VCaP (cell line): ENCODE results near the gene MVB12A.
A peak's percentile ranks its signal among the peaks of the same experiment; 100 is the strongest.

ENCODE experiments used
- H3K27ac ChIP-seq: fragments of 450-650 bp; 2 replicates; pipeline ENCODE4 v1.5.1; 2017
- TF ChIP-seq, protein P1 (sequence below): fragments of 450-650 bp; conservative IDR thresholded peaks from 2 replicates; pipeline ENCODE4 v1.5.1; 2017; ENCODE audit warnings: mild to moderate bottlenecking, moderate library complexity

MVB12A gene

DNA sequence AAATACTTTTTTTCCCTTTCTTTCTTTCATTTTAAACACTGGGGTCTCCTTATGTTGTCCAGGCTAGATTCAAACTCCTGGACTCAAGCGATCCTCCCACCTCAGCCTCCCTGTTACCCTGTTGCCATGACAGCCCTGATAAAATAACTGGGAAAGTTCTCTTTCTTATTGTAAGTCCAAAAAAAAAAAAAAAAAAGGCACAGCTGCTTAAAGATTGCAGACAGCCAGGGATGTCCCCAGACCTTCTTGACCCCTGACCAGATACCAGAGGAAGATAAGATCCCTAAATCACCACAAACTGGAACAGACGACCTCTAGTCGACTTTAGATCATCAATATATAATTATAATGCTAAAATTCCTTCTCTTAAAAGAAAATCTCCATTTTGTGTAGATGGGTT, 1.1 kb upstream of the MVB12A start:
- H3K27ac ChIP-seq, result 0 out of 2 replicates have a peak overlapping the region, but pooled peaks have one; percentile 74
- TF ChIP-seq, protein P1, sequence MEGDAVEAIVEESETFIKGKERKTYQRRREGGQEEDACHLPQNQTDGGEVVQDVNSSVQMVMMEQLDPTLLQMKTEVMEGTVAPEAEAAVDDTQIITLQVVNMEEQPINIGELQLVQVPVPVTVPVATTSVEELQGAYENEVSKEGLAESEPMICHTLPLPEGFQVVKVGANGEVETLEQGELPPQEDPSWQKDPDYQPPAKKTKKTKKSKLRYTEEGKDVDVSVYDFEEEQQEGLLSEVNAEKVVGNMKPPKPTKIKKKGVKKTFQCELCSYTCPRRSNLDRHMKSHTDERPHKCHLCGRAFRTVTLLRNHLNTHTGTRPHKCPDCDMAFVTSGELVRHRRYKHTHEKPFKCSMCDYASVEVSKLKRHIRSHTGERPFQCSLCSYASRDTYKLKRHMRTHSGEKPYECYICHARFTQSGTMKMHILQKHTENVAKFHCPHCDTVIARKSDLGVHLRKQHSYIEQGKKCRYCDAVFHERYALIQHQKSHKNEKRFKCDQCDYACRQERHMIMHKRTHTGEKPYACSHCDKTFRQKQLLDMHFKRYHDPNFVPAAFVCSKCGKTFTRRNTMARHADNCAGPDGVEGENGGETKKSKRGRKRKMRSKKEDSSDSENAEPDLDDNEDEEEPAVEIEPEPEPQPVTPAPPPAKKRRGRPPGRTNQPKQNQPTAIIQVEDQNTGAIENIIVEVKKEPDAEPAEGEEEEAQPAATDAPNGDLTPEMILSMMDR, result no peak

DNA sequence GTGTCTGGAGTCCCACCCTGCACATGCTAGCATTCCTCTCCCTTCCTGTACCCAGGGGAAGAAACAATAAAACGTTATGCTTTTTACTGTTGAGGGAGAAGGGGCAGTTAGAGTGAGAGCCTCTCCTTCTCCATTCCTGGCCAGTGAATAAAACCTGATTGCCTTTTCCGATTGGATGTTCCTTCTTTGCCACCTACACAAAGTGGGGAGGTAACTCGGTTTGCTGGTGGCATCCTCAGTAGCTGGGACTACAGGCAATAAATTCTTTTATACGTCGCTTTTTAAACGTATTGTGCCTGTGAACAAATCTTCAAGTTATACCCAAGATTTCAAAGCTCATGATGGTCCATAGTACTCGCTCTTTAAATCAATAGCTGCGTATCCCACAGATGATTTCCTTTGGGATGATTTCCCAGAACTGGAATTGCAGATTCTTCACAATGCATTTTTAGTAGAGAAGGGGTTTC, 660 bp upstream of the MVB12A start:
- TF ChIP-seq, protein P1, result no peak
- peak overlapping the region; percentile 74 for H3K27ac ChIP-seq

DNA sequence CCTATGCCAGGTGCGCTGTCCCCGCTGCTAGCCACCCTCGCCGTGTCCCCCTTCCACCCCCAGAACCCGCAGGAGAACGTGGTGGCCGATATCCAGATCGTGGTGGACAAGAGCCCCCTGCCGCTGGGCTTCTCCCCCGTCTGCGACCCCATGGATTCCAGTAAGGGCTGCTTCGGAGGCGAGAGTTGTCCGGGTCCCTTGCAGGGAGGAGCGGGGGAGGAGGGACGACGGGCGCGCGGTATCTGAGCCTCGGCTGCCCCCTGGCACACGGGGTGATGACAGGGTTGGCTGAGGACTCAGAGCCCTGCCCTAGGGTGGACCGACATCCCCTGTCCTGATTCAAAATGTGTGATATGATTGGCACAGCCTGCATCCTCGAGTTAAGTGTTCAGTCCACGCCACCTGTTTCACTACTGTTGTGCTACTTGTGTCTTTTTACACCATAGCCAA, 653 bp downstream of the MVB12A start:
- TF ChIP-seq, protein P1, result no peak
- H3K27ac ChIP-seq, result peak overlapping the region; percentile 74

DNA sequence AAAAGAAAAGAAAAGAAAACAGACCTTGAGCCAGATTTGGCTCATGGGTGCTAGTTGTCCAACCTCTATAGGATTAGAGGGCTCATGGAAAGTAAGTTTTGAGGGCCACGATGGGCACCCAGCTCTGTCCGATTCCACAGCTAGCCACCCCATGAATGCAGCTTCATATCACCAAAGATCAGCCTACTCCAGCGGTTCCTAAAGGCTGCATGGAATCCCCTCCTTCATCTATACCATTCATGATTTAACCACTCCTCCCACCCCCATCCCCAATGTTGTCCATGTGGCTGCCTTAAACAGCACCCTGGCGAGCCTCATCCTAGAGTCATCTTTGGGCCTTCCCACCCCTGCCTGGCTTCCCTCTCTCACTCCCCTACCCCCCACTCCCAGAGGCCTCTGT, 2.1 kb downstream of the MVB12A start:
- no peak overlapping the region for H3K27ac ChIP-seq
- TF ChIP-seq, protein P1, result no peak

DNA sequence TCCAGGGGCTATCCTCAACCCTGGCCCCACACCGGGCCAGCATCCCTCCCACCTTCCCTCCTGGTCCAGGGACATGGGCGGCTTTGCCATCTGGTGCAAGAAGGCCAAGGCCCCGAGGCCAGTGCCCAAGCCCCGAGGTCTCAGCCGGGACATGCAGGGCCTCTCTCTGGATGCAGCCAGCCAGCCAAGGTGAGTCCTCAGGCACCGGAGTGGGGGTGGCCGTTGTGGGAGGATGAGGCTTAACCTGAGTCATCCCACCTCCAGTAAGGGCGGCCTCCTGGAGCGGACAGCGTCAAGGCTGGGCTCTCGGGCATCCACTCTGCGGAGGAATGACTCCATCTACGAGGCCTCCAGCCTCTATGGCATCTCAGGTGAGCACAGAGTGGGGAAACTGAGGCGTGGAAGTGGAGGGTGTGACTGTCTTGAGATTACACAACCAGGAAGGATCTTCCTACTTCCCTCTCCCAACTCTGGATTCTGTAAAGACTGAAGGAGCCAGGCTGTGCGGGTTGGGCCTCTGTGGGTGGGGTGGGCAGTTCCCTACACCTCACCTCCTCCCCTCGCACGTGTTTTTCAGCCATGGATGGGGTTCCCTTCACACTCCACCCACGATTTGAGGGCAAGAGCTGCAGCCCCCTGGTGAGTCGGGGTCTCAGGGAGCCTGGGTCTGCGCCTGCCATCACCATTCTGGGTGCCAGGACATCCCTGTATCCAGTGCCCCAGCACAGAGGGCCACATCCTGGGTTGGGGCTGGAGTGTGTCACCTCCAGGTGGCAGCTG, 3.8 kb downstream of the MVB12A start:
- H3K27ac ChIP-seq, result no peak overlapping the region
- TF ChIP-seq, protein P1, result no peak

DNA sequence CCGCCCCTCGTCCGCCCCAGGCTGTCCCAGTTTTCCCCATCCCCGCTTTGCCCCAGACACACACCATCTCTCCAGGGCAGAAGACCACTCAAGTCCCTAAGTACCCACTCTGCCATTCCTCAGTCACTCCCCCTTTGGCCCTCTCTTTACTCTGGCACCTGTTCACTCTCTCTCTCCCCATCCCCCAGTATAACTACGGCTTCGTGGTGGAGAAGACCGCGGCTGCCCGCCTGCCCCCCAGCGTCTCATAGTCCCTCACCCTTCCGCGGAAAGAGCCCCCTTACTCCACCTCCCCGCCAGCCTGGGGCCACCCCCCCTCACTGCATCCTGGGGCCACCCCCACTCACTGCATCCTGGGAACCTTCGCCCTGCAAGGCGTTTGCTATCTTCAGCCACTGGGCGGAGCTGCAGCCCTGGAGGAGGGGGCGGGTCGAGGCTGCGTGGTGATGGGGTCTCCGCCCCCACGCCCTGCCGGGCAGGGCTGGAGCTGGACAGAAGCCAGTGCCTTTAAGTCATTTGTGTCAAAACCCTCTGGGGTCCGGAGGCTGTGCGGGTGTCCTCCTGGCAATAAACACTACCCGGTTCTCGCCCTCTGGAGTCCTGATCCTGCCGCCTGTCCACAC, 5.0 kb downstream of the MVB12A start:
- no peak overlapping the region for H3K27ac ChIP-seq
- TF ChIP-seq, protein P1, result peak; percentile 30; the same call in 1 of the 2 replicates

DNA sequence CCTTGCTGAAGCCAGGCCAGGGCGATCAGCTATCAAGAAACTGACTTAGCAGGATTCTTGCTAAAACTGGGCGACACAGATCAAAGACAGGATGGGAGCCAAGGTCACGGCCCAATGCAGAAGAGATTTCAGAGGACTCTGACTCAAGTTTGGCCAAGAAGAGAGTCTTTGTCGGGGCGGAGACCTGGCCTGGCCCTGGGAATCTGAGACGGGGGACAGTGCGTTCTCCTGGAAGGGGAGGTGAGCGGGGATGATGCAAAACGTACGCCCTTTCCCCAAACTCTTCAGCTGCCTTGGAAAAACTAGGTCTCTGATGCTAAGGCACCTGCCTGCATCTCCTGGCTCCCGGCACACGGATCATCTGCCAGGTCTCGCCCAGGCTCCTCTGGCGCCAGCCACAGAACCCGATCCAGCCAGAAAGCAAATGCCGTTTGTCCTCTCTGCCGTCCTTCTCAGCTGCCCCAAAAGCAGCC, 9.8 kb downstream of the MVB12A start:
- H3K27ac ChIP-seq, result no peak overlapping the region
- TF ChIP-seq, protein P1, result no peak
